M059J (cell line): ENCODE measurements around the gene PARVB. TPM values are rescaled to one million over a fixed set of nuclear protein-coding genes. Genes with fewer than 3 reads are reported as not detected.

Experiments
- DNase-seq: peaks from one replicate; pipeline ENCODE4 v3.0.0-alpha.2; 2012; ENCODE audit warnings: low read depth
- total RNA-seq: library from RNA; depleted of rRNA; stranded (reverse); fragments of >200 nt; shearing (Covaris generic); gene quantifications from 2 replicates; pipeline ENCODE4 v1.2.3, GENCODE V29; 2014

Gene PARVB
- total RNA-seq, 1 experiment from 2014 or later: 0.15 TPM

GRCh38 chr22:44087089-44087430 lies 63.0 kb downstream of the PARVB start:
- no peak for DNase-seq

- DNase-seq: peak; percentile 57
Measured at GRCh38 chr22:44088976-44089570, 65.0 kb downstream of the PARVB start.

- no peak for DNase-seq
Measured at GRCh38 chr22:44089717-44090570, 65.8 kb downstream of the PARVB start.

- no peak for DNase-seq
Measured at GRCh38 chr22:44090571-44090905, 66.4 kb downstream of the PARVB start.

DNA sequence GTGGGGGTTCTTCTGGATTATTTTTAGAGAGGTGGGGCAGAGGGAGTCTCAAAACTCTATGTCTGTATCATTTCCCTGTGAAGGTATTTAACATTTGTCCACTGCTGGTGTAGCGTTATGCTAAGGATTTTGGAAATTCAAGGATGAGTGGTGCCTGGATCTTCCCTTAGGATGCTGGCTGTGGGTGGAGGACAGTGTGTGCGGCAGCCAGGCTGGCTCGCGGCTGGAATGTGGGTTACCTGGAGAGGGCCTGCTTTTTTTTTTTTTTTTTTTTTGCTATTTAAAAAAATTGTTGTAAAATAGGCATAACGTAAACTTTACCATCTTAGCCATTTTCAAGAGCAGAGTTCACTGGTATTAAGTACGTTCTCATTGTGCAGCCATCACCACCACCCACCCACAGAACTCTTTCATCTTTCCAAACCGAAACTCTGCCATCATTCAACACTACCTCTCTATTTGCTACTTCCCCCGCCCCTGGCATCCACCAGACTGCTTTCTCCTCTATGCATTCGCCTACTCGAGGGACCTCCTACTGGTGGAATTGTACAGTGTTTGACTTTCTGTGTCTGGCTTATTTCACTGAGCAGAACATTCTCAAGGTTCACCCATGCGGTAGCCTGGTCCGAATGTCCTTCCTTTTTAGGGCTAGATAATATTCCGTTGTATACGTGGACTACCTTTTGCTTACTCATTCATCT lies 67.1 kb downstream of the PARVB start:
- peak; percentile 4 for DNase-seq

DNA sequence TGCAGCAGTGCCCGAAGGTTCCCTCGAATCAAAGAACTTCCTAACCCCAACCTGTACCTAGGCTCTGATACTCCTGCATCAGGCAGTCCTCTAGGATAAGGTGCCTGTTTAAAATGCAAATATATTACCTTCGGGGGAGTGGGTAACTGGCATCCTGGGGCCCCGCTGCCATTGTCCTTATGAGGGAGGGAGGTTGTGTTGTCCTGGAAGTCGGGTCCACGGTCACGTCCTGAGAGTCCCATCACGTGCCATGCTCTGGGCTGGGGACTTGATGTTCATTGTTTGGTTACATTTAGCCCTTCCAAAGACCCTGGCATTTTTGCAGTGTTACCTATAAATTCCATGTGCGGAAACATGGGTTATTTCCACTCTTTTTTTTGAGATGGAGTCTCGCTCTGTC lies 67.6 kb downstream of the PARVB start:
- DNase-seq: no peak

GRCh38 chr22:44092636-44093220 lies 68.6 kb downstream of the PARVB start:
- DNase-seq: no peak

DNA sequence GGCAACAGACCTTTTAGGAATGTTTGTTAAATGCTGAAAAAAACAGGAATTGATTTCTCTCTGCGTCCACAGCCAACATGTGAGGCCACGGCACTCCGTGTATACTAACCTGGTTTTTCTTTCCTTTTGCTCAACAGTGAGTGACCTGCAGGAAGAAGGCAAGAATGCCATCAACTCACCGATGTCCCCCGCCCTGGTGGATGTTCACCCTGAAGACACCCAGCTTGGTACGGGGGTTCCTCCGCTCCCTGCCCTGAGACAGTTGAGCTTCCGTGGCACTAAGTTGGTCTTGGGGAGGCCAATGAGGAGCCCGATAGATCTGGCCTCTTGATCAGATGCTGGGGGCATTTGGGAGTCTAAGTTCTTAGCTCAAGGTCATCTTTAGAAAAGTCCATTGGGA lies 69.7 kb downstream of the PARVB start:
- no peak for DNase-seq

DNA sequence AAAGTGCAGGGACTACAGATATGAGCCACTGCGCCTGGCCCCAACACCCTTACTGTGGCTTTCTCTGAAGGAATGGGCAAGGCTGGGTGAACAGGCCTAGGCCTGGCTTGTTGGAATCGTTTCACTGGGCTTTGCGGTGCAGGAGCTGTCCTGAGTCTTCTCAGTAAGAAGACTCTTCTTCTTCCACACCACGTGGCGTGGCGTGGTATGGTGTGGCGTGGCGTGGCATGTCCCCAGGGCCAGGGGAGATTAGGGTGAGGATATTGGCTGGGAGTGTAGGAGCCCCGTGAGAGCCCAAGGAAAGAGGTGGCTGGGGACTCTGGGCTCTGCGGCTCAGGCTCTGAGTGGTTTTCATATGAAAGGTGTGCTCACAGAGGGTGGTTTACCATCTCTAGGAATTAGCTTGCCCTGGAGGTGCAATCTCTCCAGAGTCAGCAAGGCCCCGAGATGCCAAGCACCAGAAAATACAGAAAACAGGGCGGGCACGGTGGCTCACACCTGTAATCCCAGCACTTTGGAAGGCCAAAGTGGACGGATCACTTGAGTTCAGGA lies 70.7 kb downstream of the PARVB start:
- no peak for DNase-seq

- no peak for DNase-seq
Measured at GRCh38 chr22:44096736-44097135, 72.6 kb downstream of the PARVB start.

GRCh38 chr22:44097263-44098020 lies 73.3 kb downstream of the PARVB start:
- DNase-seq: no peak

DNA sequence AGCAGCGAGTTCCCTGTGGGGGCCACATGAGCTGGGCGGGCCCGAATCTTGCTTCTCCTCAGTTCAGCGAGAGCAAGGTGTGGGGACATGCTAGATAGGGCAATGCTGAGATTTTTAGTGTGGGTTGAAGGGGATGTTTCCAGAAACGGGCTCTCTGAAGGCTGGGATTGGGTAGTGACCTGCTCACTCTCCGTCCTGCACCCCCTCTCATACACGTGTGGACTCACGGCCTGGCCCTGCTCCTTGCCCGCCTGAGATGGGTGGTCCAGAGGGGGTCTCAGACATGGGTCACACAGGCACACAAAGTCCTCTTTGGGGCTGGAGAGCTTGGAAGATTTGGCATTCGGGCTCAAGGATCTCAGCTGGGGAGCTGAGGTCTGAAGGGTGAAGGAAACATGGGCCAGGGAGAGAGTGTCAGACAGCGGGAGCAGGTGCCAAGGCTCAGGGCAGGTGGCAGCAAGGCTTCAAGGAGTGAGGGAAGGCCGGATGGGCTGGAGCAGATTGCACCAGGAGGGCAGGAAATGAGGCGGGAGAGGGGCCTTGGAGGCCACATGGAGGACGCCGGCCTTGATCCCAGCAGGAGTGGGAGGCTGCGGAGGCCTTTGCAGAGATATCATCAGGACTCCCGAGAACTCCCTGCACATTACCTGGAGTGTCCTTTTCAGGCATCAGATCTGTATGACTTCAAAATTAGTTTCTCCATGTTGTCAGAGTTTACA lies 74.1 kb downstream of the PARVB start:
- no peak for DNase-seq

DNA sequence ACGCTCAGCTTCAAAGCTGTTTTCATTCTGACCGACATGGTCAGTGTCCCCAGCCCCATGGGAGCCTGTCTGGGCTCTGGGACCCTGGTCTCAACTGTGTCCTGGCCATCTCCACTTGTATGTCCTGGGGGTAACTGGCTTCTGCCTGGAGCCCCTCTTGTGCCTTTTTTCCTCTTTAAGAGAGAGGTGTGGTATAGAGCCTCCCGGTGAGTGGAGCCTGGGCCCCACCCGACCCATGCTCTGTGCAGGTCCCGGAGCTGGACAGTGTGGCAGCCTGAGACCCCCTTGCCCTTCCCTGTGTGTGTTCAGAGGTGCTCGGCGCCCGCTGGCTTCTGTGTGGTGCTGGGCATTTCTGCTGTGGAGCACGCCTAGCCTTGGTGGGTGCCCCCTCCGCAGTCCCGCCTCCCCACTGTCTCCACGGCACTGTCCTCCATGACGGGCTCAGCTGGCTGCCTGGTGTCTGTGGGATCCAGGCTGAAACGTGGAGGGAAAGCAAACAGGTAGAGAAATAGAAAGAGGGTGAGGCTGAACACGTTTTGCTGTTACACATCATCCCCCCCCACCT lies 74.9 kb downstream of the PARVB start:
- no peak for DNase-seq

DNA sequence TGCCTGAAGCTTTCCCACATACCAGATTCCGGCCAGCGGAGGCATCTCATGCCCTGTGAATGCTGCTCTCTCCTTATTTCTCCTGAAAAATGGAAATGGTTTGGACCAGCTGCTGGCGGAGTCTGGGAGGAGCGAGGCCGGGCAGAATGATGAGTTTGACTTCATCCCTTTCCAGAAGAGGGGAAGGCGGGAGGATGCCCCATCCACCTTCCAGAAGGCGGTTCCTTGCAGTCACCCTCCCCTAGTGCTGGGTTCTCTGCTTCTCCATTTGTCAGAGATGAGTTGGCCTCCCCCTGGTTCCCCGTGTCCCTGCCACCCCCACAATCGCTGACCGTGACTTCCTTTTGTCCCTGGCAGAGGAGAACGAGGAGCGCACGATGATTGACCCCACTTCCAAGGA lies 75.6 kb downstream of the PARVB start:
- DNase-seq: no peak

GRCh38 chr22:44100411-44100810 lies 76.3 kb downstream of the PARVB start:
- no peak for DNase-seq

DNA sequence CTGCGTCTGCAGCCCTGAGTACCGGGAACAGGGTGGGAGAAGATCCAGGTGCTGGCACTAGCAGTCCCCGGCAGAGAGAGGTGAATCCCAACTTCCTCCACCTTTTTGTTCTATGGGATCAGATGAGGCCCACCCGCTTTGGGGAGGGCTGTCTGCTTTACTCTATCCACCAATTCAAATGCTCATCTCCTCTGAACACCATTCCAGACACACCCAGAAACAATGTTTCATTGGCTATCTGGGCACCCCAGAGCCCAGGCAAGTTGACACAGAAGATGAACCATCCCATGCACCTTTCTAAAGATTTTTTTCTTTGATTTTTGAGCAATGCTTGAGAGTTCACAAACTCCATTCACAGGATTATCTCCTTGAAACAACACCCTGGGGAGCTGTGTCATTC lies 78.0 kb downstream of the PARVB start:
- no peak for DNase-seq

DNA sequence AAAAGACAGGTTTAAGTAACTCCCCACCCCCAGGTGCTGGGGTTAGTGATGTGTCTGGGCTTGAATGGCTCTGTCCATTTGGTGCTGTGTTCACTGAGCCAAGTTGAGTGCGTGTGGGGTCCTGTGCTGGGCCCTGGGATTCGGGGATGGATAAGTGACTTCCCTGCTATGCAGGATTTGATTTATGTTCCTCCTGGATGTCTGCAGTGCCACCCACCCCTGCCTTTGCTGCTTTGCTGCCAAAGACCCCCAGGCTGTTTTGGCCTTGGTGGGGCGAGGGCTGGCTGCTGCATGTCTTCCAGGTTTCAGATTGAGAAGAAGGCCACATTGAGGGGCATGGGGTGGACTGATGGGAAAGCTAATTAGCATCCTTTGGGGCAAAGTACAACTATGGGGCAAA lies 78.8 kb downstream of the PARVB start:
- DNase-seq: no peak

DNA sequence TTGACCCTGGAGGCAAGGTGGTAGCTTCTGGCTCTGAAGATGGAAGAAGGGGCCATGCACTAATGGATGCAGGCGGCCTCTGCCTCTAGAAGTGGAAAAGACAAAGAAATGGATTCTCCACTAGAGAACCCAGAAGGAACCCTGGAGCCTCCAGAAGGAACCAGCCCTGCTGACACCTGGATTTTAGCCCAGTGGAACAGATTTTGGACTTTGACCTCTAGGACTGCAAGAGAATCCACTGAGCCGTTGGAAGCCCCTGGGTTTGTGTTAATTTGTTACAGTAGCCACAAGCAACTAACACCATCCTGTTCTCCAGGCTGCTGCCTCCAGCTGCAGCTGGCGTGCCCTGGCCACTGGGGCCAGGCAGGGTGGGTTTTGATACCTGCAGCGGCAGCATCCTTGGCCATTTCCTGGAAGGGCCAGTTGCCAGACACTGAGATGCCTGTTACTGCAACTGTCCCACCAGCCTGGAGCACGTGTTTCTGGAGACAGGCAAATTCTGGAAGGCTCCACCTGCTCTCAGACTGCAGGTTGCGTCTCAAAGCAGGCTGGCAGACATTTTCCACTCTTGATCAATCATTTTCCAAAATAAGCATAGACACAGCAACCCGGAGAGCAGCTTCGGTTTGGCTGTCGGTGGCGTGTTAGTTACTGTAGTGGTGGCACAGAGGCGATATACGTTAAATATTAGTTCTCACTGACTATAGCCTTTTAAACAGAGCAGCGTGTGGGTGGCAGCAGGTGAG lies 79.8 kb downstream of the PARVB start:
- DNase-seq: no peak

- DNase-seq: no peak
Measured at GRCh38 chr22:44107340-44107739, 83.2 kb downstream of the PARVB start.

DNA sequence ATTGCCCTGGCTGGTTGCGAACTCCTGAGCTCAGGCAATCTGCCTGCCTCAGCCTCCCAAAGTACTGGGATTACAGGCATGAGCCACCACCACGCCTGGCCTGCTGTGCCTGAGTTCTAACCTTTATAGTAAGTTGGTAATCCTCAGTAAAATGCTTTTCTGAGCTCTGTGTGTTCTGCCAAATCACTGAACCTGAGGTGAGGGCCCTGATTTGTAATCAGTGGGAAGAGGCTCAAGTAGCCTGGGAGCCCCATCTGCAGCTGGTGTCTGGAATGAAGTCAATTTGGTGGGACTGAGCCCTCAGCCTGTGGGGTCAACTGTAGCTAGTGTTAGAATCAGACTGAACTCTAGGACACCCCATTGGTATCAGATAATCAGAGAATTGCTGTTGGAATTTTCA lies 84.0 kb downstream of the PARVB start:
- DNase-seq: no peak
